T47D (cell line): Measurements from ENCODE around the gene WDR83.

Experiments used
- DNase-seq, 2 experiments: peaks; one replicate each; pipeline versions ENCODE4 v3.0.0 to v3.0.0-alpha.2; 2011 to 2012; ENCODE audit warnings: low read depth in 1 of 2, low spot score in 1 of 2
- JUND ChIP-seq: IDR thresholded peaks from 2 replicates; pipeline ENCODE4 v1.6.1; 2012; ENCODE audit warnings: low read depth
- in situ Hi-C: cut with HindIII; loops from 2 replicates; pipeline ENCODE4 v1.10.0; 2016; ENCODE audit warnings: low sequenced_read_pairs, low pct_unique_long_range_greater_than_20kb

Gene WDR83

GRCh38 chr19:12720851-12721655 is 54.4 kb downstream of the WDR83 start:
- no peak for DNase-seq
- in situ Hi-C loops, result no loop called here
- no peak for TF ChIP-seq JUND

- peak; percentile 61 to 78 for DNase-seq
- no peak for TF ChIP-seq JUND
- in situ Hi-C loops, result no loop called here
Observed at GRCh38 chr19:12721656-12722565, 55.3 kb downstream of the WDR83 start.

GRCh38 chr19:12722566-12723380 is 56.2 kb downstream of the WDR83 start:
- in situ Hi-C loops, result no loop called here
- TF ChIP-seq JUND, result no peak
- DNase-seq, result peak; percentile 97 to 98

GRCh38 chr19:12723381-12723640 is 56.7 kb downstream of the WDR83 start:
- DNase-seq, result no peak
- no peak for TF ChIP-seq JUND
- in situ Hi-C loops, result no loop called here

GRCh38 chr19:12723641-12724426 is 57.2 kb downstream of the WDR83 start, which contains the start of gene TNPO2:
TNPO2 (minus strand) TSS chr19:12723932; CDS start chr19:12720977, 2,955 bp downstream.
- in situ Hi-C loops, result no loop called here
- TF ChIP-seq JUND, result no peak
- peak in 1 of 2 experiments; percentile 48 for DNase-seq
